Prostate gland (tissue), 2 donors: Measurements from ENCODE around the gene DLG2. TPM values are rescaled to one million over a fixed set of nuclear protein-coding genes. Genes with fewer than 3 reads are reported as not detected.

ENCODE experiments used
- DNase-seq: peaks from one replicate; pipeline ENCODE4 v3.0.0-alpha.2; 2019; ENCODE audit warnings: low spot score
- H3K27ac ChIP-seq, 2 donors: fragments of 200-600 bp; sonication (generic); 2 replicates each; pipeline ENCODE4 v1.5.1; 2017 to 2019
- H3K27me3 ChIP-seq: fragments of 200-600 bp; sonication (generic); replicated peaks from 2 replicates; pipeline ENCODE4 v1.5.1; 2019; ENCODE audit not compliant: insufficient read depth
- H3K36me3 ChIP-seq, 2 donors: fragments of 200-600 bp; sonication (generic); 1 replicate in 1 of 2; 2 replicates in 1 of 2; pipeline versions ENCODE4 v1.5.1 to v1.8.1; 2017 to 2019
- H3K4me1 ChIP-seq: fragments of 200-600 bp; sonication (generic); replicated peaks from 2 replicates; pipeline ENCODE4 v1.5.1; 2019
- H3K4me3 ChIP-seq, 2 donors: fragments of 200-600 bp; sonication (generic); 2 replicates each; pipeline ENCODE4 v1.5.1; 2017 to 2019
- H3K9me3 ChIP-seq: fragments of 200-600 bp; sonication (generic); 2 replicates; pipeline ENCODE4 v1.5.1; 2017
- CTCF ChIP-seq, 4 experiments: fragments of 200-600 bp in 2 of 4; fragments of 450-650 bp in 2 of 4; sonication (generic) in 2 of 4; IDR thresholded peaks; 1 replicate in 3 of 4; 2 replicates in 1 of 4; pipeline ENCODE4 v1.5.1; 2016 to 2019; ENCODE audit warnings: antibody characterized with exemption in 4 of 4, mild to moderate bottlenecking in 2 of 4, moderate library complexity in 2 of 4
- POLR2A ChIP-seq: fragments of 450-650 bp; IDR thresholded peaks from one replicate; pipeline ENCODE4 v1.6.1; 2016; ENCODE audit warnings: antibody characterized with exemption, mild to moderate bottlenecking
- POLR2AphosphoS5 ChIP-seq: sonication (generic); formaldehyde crosslinking; IDR thresholded peaks from one replicate; pipeline ENCODE4 v1.6.1; 2017; ENCODE audit warnings: antibody characterized with exemption
- WGBS: methylation state at CpG from one replicate; pipeline ENCODE4 v1.1.5; 2018; 5-methylcytosine and 5-hydroxymethylcytosine counted together
- intact Hi-C: fragments of 100-400 bp; cut with DNase I; formaldehyde crosslinking; loops from one replicate; pipeline ENCODE4 v1.14.2; 2022
- total RNA-seq, 2 donors: library from RNA; depleted of rRNA; stranded (reverse); fragments of >200 nt; gene quantifications; one replicate each; pipeline ENCODE4 v1.1.0, GENCODE V29; 2016

The DLG2 gene
- total RNA-seq, 2 donors from 2014 or later: 9.8 to 16.2 TPM

DNA sequence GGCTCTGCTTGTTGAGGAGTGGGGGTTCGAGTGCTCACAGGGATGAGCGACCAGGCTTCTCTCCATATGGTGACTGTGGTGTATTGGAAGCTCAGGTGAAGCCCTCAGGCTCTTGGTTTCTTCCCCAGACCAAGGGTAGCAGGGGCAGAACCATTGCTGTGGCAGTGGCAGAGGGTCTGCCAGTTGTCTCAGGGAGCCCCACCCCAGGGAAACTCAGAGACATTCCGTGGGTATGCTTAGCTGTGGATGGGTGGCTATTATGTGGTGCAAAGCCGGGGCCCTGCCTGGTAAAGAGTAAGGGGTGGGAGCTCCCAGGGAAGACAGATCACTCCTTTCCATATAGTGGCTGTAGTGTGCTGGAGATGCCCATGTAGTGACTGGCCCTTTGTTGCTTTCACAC is 167.8 kb downstream of the DLG2 start:
- no peak for TF ChIP-seq POLR2A
- TF ChIP-seq CTCF (IDR thresholded peaks at IDR 0.05): no peak
- no peak for TF ChIP-seq POLR2AphosphoS5
- no peaks in the 10 kb centered on the region for H3K4me1 ChIP-seq
- DNase-seq: no peak
- no peaks in the 10 kb centered on the region for H3K9me3 ChIP-seq
- H3K4me3 ChIP-seq: no peak overlapping the region
- no peaks in the 10 kb centered on the region for H3K27me3 ChIP-seq
- H3K36me3 ChIP-seq: no peaks in the 10 kb centered on the region
- WGBS: 96% methylated on average over 4 of the region's 4 CpGs
- no peak overlapping the region for H3K27ac ChIP-seq
- intact Hi-C loops: no loop called here

DNA sequence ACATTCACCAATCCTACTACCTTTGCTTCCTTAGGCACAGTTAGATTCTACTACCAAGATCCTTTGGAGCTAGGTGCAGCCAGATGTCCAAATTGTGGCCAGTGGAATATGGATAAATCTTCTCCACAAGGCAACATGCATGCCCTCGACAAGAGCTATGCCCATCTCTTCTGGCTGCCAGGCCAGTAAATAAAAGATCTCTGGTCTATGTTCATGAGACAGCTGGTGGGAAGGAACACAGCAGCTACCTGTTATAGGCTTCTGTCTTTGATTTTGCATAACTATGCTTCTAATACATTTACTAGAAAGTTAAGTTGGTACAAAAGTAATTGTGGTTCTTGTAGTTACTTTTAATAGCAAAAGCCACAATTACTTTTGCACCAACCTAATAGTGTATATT is 182.7 kb downstream of the DLG2 start:
- H3K36me3 ChIP-seq: no peaks in the 10 kb centered on the region
- H3K4me3 ChIP-seq: no peak overlapping the region
- TF ChIP-seq POLR2AphosphoS5 (no peak), CTCF (IDR thresholded peaks at IDR 0.05) (no peak), POLR2A (no peak)
- no peak overlapping the region for H3K27ac ChIP-seq
- no peak for DNase-seq
- intact Hi-C loops: no loop called here
- no peaks in the 10 kb centered on the region for H3K9me3 ChIP-seq
- 79% methylated on average over 1 of the region's 1 CpG for WGBS
- H3K27me3 ChIP-seq: no peaks in the 10 kb centered on the region
- no peaks in the 10 kb centered on the region for H3K4me1 ChIP-seq

GRCh38 chr11:85440273-85440672 is 186.9 kb downstream of the DLG2 start:
- H3K27me3 ChIP-seq: no peaks in the 10 kb centered on the region
- H3K4me3 ChIP-seq: no peak overlapping the region
- H3K36me3 ChIP-seq: no peaks in the 10 kb centered on the region
- TF ChIP-seq POLR2AphosphoS5 (no peak), CTCF (IDR thresholded peaks at IDR 0.05) (no peak), POLR2A (no peak)
- WGBS: 93% methylated on average over 1 of the region's 1 CpG
- DNase-seq: no peak
- H3K9me3 ChIP-seq: no peaks in the 10 kb centered on the region
- no peak overlapping the region for H3K27ac ChIP-seq
- H3K4me1 ChIP-seq: no peaks in the 10 kb centered on the region
- intact Hi-C loops: no loop called here

- Histone ChIP-seq H3K4me1 (no peaks in the 10 kb centered on the region), H3K27me3 (no peaks in the 10 kb centered on the region), H3K4me3 (no peak overlapping the region), H3K36me3 (no peaks in the 10 kb centered on the region), H3K9me3 (no peaks in the 10 kb centered on the region), H3K27ac (no peak overlapping the region)
- DNase-seq: no peak
- intact Hi-C loops: no loop called here
- TF ChIP-seq POLR2A (no peak), CTCF (IDR thresholded peaks at IDR 0.05) (no peak), POLR2AphosphoS5 (no peak)
- 89% methylated on average over 1 of the region's 1 CpG for WGBS
These were observed 188.8 kb downstream of the DLG2 start for GRCh38 chr11:85438328-85438727.

DNA sequence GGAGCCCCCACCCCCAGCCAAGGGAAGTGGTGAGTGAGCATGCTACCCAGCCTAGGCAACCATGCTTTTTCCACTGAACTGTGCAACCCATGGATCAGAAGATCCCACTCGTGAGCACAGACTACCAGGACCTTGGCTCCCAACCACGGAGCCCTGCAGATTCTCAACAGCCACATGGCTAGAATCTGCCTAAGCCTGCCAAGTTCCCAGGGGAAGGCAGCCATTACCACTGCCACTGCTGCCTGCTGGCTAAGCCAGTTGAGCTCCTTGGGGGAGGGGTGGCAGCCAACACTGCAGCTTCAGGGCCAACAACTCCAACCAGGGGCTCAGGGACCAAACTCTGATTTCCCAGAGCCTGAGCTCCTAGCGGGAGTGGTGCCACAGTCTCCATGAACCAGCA is 195.8 kb downstream of the DLG2 start:
- H3K4me3 ChIP-seq: no peak overlapping the region
- no peaks in the 10 kb centered on the region for H3K27me3 ChIP-seq
- intact Hi-C loops: no loop called here
- 92% methylated on average over 3 of the region's 3 CpGs for WGBS
- H3K4me1 ChIP-seq: no peaks in the 10 kb centered on the region
- no peak overlapping the region for H3K27ac ChIP-seq
- no peak for TF ChIP-seq POLR2AphosphoS5
- no peak for TF ChIP-seq POLR2A
- no peak for TF ChIP-seq CTCF (IDR thresholded peaks at IDR 0.05)
- no peak for DNase-seq
- no peaks in the 10 kb centered on the region for H3K36me3 ChIP-seq
- no peaks in the 10 kb centered on the region for H3K9me3 ChIP-seq
